Activated CD8-positive, alpha-beta T cell treated with anti-CD3 and anti-CD28 coated beads for 36 hours (primary cell): ENCODE results near the gene KCNIP4. TPM values are rescaled to one million over a fixed set of nuclear protein-coding genes. Genes with fewer than 3 reads are reported as not detected.

Experiments
- ATAC-seq: fragments of 200-7000 bp; cut with Tn5 transposase; one replicate; pipeline ENCODE4 v1.10.0; 2021; ENCODE audit warnings: mild to moderate bottlenecking, moderate library complexity
- CTCF ChIA-PET: fragments of 350-600 bp; sonication (Branson Sonifier 250); formaldehyde crosslinking; loops from one replicate; lab custom pipeline; 2021; ENCODE audit warnings: antibody characterized with exemption; lab: Charles Lee
- POLR2A ChIA-PET: fragments of 350-600 bp; sonication (Branson Sonifier 250); formaldehyde crosslinking; loops from one replicate; lab custom pipeline; 2021; ENCODE audit warnings: antibody characterized with exemption; lab: Charles Lee
- DNase-seq: peaks from one replicate; pipeline ENCODE4 v3.0.0-alpha.2; 2020
- H3K27ac Mint-ChIP-seq: one replicate; pipeline ENCODE4 v1.8.0; 2021; ENCODE audit warnings: mild to moderate bottlenecking, mixed read lengths
- H3K27me3 Mint-ChIP-seq: one replicate; pipeline ENCODE4 v1.8.0; 2021; ENCODE audit warnings: mixed read lengths
- H3K36me3 Mint-ChIP-seq: one replicate; pipeline ENCODE4 v1.8.0; 2021; ENCODE audit warnings: low read depth, mixed read lengths
- H3K4me1 Mint-ChIP-seq: one replicate; pipeline ENCODE4 v1.8.0; 2021; ENCODE audit warnings: low read depth, mixed read lengths
- H3K4me3 Mint-ChIP-seq: one replicate; pipeline ENCODE4 v1.8.0; 2021; ENCODE audit warnings: mild to moderate bottlenecking, moderate library complexity, mixed read lengths
- H3K9me3 Mint-ChIP-seq: one replicate; pipeline ENCODE4 v1.8.0; 2021; ENCODE audit warnings: mixed read lengths
- intact Hi-C: fragments of 100-400 bp; cut with micrococcal nuclease; formaldehyde crosslinking; loops from one replicate; pipeline ENCODE4 v1.10.0; 2022
- total RNA-seq, 2 experiments: library from RNA; stranded (reverse); gene quantifications; one replicate each; pipeline ENCODE4 v1.2.3, GENCODE V29; 2021
- TF ChIP-seq, protein P1 (sequence below): fragments of 200-600 bp; IDR thresholded peaks from one replicate; pipeline ENCODE4 v1.8.0; 2022; ENCODE audit warnings: antibody characterized with exemption, mild to moderate bottlenecking

The KCNIP4 gene
- total RNA-seq, 2 experiments from 2014 or later = not detected

- no peaks in the 10 kb centered on the region for H3K36me3 Mint-ChIP-seq
- CTCF ChIA-PET = no interaction called here
- peaks cover 2% of the 10 kb centered on the region for H3K9me3 Mint-ChIP-seq
- H3K4me1 Mint-ChIP-seq = no peaks in the 10 kb centered on the region
- H3K4me3 Mint-ChIP-seq = no peak overlapping the region
- DNase-seq = no peak
- no peaks in the 10 kb centered on the region for H3K27me3 Mint-ChIP-seq
- no peak overlapping the region for H3K27ac Mint-ChIP-seq
- TF ChIP-seq, protein P1, sequence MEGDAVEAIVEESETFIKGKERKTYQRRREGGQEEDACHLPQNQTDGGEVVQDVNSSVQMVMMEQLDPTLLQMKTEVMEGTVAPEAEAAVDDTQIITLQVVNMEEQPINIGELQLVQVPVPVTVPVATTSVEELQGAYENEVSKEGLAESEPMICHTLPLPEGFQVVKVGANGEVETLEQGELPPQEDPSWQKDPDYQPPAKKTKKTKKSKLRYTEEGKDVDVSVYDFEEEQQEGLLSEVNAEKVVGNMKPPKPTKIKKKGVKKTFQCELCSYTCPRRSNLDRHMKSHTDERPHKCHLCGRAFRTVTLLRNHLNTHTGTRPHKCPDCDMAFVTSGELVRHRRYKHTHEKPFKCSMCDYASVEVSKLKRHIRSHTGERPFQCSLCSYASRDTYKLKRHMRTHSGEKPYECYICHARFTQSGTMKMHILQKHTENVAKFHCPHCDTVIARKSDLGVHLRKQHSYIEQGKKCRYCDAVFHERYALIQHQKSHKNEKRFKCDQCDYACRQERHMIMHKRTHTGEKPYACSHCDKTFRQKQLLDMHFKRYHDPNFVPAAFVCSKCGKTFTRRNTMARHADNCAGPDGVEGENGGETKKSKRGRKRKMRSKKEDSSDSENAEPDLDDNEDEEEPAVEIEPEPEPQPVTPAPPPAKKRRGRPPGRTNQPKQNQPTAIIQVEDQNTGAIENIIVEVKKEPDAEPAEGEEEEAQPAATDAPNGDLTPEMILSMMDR = no peak
- intact Hi-C loops = no loop called here
- POLR2A ChIA-PET = no interaction called here
- no peak for ATAC-seq
These were observed 1123.1 kb downstream of the KCNIP4 start for GRCh38 chr4:20825505-20825904.

DNA sequence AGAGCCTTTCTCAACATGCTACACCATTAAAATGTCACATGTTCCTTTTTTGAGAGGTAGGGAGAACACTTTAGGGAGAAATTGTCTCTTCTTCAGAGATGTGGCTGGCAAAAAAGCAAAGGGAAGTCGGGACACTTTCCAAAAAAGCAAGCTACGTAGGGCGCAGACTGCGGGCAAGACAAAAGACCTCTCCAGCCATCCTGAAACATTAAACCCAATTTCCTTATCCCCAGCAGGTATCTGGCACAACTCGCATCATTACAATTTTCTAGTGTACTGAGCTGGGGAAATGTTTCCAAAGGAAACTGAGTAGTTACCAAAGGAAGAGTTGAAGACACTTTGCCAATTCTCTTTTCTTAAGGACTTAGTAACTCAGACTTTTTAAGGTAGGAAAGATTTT, 1132.3 kb downstream of the KCNIP4 start:
- intact Hi-C loops = no loop called here
- CTCF ChIA-PET = interaction anchor here (0.7 kb wide), 1 partner anchor 198 kb away, joined by 3 read pairs; no protein-coding TSS in a partner anchor
- H3K27ac Mint-ChIP-seq = no peak overlapping the region
- H3K4me3 Mint-ChIP-seq = no peak overlapping the region
- TF ChIP-seq, protein P1 = no peak
- no peak for ATAC-seq
- POLR2A ChIA-PET = interaction anchor here (0.6 kb wide), 1 partner anchor 21 kb away, joined by 3 read pairs; no protein-coding TSS in a partner anchor
- no peaks in the 10 kb centered on the region for H3K9me3 Mint-ChIP-seq
- no peak for DNase-seq
- no peaks in the 10 kb centered on the region for H3K4me1 Mint-ChIP-seq
- no peaks in the 10 kb centered on the region for H3K36me3 Mint-ChIP-seq
- no peaks in the 10 kb centered on the region for H3K27me3 Mint-ChIP-seq

DNA sequence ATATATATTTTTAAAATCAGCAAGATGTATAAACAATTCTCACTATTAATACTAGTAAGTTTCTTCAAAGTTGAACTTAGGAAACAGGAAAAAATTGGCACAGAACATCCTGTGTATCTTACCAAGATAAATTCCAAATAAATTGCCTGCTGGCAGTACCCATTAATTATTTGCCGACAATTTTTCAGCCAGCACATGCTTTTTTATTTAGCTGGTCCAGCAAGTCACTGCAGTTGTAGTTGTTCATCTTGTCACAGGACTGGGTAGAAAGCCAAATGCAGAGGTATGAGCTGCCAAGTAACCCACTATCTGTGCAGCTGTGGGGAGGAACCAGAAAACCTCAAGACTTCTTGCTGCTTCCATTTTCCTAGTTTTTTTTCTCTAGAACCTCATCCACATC, 1134.9 kb downstream of the KCNIP4 start:
- no peak for DNase-seq
- no peak for ATAC-seq
- CTCF ChIA-PET = no interaction called here
- no peaks in the 10 kb centered on the region for H3K27me3 Mint-ChIP-seq
- H3K27ac Mint-ChIP-seq = no peak overlapping the region
- no peaks in the 10 kb centered on the region for H3K9me3 Mint-ChIP-seq
- intact Hi-C loops = no loop called here
- TF ChIP-seq, protein P1 = no peak
- no peaks in the 10 kb centered on the region for H3K36me3 Mint-ChIP-seq
- H3K4me3 Mint-ChIP-seq = no peak overlapping the region
- POLR2A ChIA-PET = no interaction called here
- no peaks in the 10 kb centered on the region for H3K4me1 Mint-ChIP-seq

DNA sequence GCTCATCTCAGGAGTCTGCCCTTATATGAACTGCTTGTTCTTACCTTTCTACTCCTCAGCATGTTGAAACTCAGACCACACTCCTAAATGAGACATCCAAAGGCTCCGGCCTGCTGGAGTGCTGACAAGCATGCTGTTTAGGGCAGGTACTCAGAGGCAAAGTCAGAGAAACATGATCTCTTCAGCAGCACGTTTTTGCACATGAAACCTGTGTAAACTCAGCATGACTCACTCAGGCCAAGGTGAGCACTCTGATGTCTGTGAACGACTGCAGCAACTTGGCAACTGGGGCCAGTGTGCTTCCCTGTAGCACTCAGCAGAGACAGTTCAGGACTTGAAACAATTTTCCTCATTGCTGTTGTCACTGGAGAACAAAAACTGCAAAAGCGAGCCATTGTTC, 1138.8 kb downstream of the KCNIP4 start:
- Mint-ChIP-seq H3K4me3 (no peak overlapping the region), H3K27me3 (no peaks in the 10 kb centered on the region), H3K9me3 (no peaks in the 10 kb centered on the region), H3K36me3 (no peaks in the 10 kb centered on the region), H3K27ac (no peak overlapping the region), H3K4me1 (no peaks in the 10 kb centered on the region)
- intact Hi-C loops = no loop called here
- CTCF ChIA-PET = no interaction called here
- ATAC-seq (no peak), DNase-seq (no peak)
- POLR2A ChIA-PET = no interaction called here
- TF ChIP-seq, protein P1 = no peak

GRCh38 chr4:20805716-20806115, 1142.9 kb downstream of the KCNIP4 start:
- no peak overlapping the region for H3K4me3 Mint-ChIP-seq
- no peaks in the 10 kb centered on the region for H3K27me3 Mint-ChIP-seq
- no peaks in the 10 kb centered on the region for H3K4me1 Mint-ChIP-seq
- no peaks in the 10 kb centered on the region for H3K36me3 Mint-ChIP-seq
- DNase-seq = no peak
- no peak for ATAC-seq
- CTCF ChIA-PET = no interaction called here
- H3K9me3 Mint-ChIP-seq = no peaks in the 10 kb centered on the region
- no peak overlapping the region for H3K27ac Mint-ChIP-seq
- intact Hi-C loops = no loop called here
- TF ChIP-seq, protein P1 = no peak
- POLR2A ChIA-PET = no interaction called here
